HCT116 (cell line): ENCODE measurements around the gene ANKLE1. TPM values are rescaled to one million over a fixed set of nuclear protein-coding genes. Genes with fewer than 3 reads are reported as not detected.

Experiments
- ATAC-seq: fragments of 200-7000 bp; cut with Tn5 transposase; 2 replicates; pipeline ENCODE4 v1.9.1; 2020; ENCODE audit warnings: mild to moderate bottlenecking, moderate library complexity
- BruUV-seq: library from RNA; stranded (reverse); fragments of 400-500 nt; replicated peaks from 2 replicates; lab custom pipeline; 2021; lab: Mats Ljungman, UMichigan
- CTCF ChIA-PET: fragments of 300-600 bp; sonication (Branson Sonifier 250); formaldehyde crosslinking; loops from one replicate; lab custom pipeline; 2021; ENCODE audit warnings: antibody characterized with exemption; lab: Charles Lee
- POLR2A ChIA-PET: fragments of 300-600, 350-600 bp; sonication (Branson Sonifier 250); formaldehyde crosslinking; loops from one replicate; lab custom pipeline; 2021; ENCODE audit warnings: antibody characterized with exemption; lab: Charles Lee
- RAD21 ChIA-PET, 2 experiments: fragments of 300-600 bp; sonication (Branson Sonifier 250); formaldehyde crosslinking; loops; one replicate each; lab custom pipeline; 2023; ENCODE audit warnings: low total read pairs in 2 of 2; ENCODE audit not compliant: uncharacterized antibody in 2 of 2, unreplicated experiment in 2 of 2, low non-redundant PET in 1 of 2; lab: Charles Lee
- DNase-seq: peaks from one replicate; pipeline ENCODE4 v3.0.0-alpha.2; 2010; ENCODE audit warnings: low read depth, low spot score
- H2AFZ ChIP-seq: fragments of 200-600 bp; shearing (Covaris generic), sonication (generic); 2 replicates; pipeline ENCODE4 v1.6.1; 2017; ENCODE audit warnings: low read depth, mixed run types, mixed read lengths, antibody characterized with exemption, low read length; ENCODE audit not compliant: poor library complexity, severe bottlenecking
- H3K27ac ChIP-seq: 2 replicates; pipeline ENCODE4 v1.5.1; 2012; ENCODE audit warnings: low read depth, low read length
- H3K27me3 ChIP-seq: fragments of 200-600 bp; sonication (generic); 2 replicates; pipeline ENCODE4 v1.6.1; 2016; ENCODE audit warnings: mixed run types, low read length, mixed read lengths; ENCODE audit not compliant: insufficient read depth
- H3K36me3 ChIP-seq, 2 experiments: fragments of 200-500 bp in 1 of 2; fragments of 200-600 bp in 1 of 2; sonication (Bioruptor generic) in 1 of 2; sonication (generic) in 1 of 2; 2 replicates each; pipeline versions ENCODE4 v1.5.1 to v1.6.1; 2014 to 2016; ENCODE audit warnings: low read length in 2 of 2, inconsistent platforms in 1 of 2, mixed read lengths in 1 of 2, mixed run types in 1 of 2; ENCODE audit not compliant: insufficient read depth in 2 of 2, control insufficient read depth in 1 of 2
- H3K4me1 ChIP-seq, 2 experiments: fragments of 200-600 bp in 1 of 2; sonication (generic) in 1 of 2; 2 replicates each; pipeline versions ENCODE4 v1.5.1 to v1.6.1; 2012 to 2017; ENCODE audit warnings: low read length in 2 of 2, inconsistent platforms in 1 of 2, mild to moderate bottlenecking in 1 of 2, mixed read lengths in 1 of 2, mixed run types in 1 of 2, moderate library complexity in 1 of 2; ENCODE audit not compliant: insufficient read depth in 2 of 2, control insufficient read depth in 1 of 2
- H3K4me2 ChIP-seq: fragments of 200-600 bp; sonication (generic); 2 replicates; pipeline ENCODE4 v1.6.1; 2017; ENCODE audit warnings: mixed run types, low read length, mixed read lengths
- H3K4me3 ChIP-seq, 2 experiments: fragments of 200-600 bp in 1 of 2; sonication (generic) in 1 of 2; replicated peaks in 1 of 2; 2 replicates each; pipeline ENCODE4 v1.5.1; 2011 to 2016; ENCODE audit warnings: low read length in 2 of 2, control low read depth in 1 of 2, low read depth in 1 of 2, mild to moderate bottlenecking in 1 of 2, mixed read lengths in 1 of 2, mixed run types in 1 of 2
- H3K79me2 ChIP-seq: fragments of 200-600 bp; sonication (generic); 2 replicates; pipeline ENCODE4 v1.6.1; 2017; ENCODE audit warnings: mild to moderate bottlenecking, mixed run types, low read length, moderate library complexity, mixed read lengths; ENCODE audit not compliant: insufficient read depth
- H3K9ac ChIP-seq: fragments of 200-600 bp; sonication (generic); 2 replicates; pipeline ENCODE4 v1.6.1; 2016; ENCODE audit warnings: low read length, mixed read lengths
- H3K9me2 ChIP-seq: fragments of 200-600 bp; sonication (generic), shearing (Covaris generic); 2 replicates; pipeline ENCODE4 v1.6.1; 2017; ENCODE audit warnings: mixed run types, mild to moderate bottlenecking, moderate library complexity; ENCODE audit not compliant: insufficient read depth
- H3K9me3 ChIP-seq, 2 experiments: fragments of 200-500 bp in 1 of 2; fragments of 200-600 bp in 1 of 2; sonication (Bioruptor generic) in 1 of 2; sonication (generic) in 1 of 2; 2 replicates each; pipeline ENCODE4 v1.6.1; 2014 to 2017; ENCODE audit warnings: low read length in 2 of 2, mixed read lengths in 2 of 2, inconsistent platforms in 1 of 2, low read depth in 1 of 2, mild to moderate bottlenecking in 1 of 2, mixed run types in 1 of 2, moderate library complexity in 1 of 2; ENCODE audit not compliant: control insufficient read depth in 1 of 2, insufficient read depth in 1 of 2
- H4K20me1 ChIP-seq: fragments of 200-600 bp; sonication (generic), shearing (Covaris generic); 2 replicates; pipeline ENCODE4 v1.6.1; 2017; ENCODE audit warnings: mixed run types, mild to moderate bottlenecking, moderate library complexity; ENCODE audit not compliant: insufficient read depth
- ELF1 ChIP-seq: IDR thresholded peaks from 2 replicates; pipeline ENCODE4 v1.6.1; 2012; ENCODE audit warnings: low read depth, borderline replicate concordance
- EZH2 ChIP-seq: fragments of 200-600 bp; sonication (generic); IDR thresholded peaks from 2 replicates; pipeline ENCODE4 v1.6.1; 2017; ENCODE audit warnings: antibody characterized with exemption, mixed run types
- FOSL1 ChIP-seq: IDR thresholded peaks from 2 replicates; pipeline ENCODE4 v1.6.1; 2012; ENCODE audit warnings: low read depth
- RAD21 ChIP-seq: IDR thresholded peaks from 2 replicates; pipeline ENCODE4 v1.6.1; 2012; ENCODE audit warnings: low read depth, mild to moderate bottlenecking
- REST ChIP-seq: IDR thresholded peaks from 2 replicates; pipeline ENCODE4 v1.6.1; 2012; ENCODE audit warnings: low read depth
- SRF ChIP-seq: IDR thresholded peaks from 2 replicates; pipeline ENCODE4 v1.6.1; 2012; ENCODE audit warnings: low read depth
- ZBTB33 ChIP-seq: IDR thresholded peaks from 2 replicates; pipeline ENCODE4 v1.6.1; 2011; ENCODE audit warnings: mild to moderate bottlenecking, low read length, moderate library complexity; ENCODE audit not compliant: insufficient replicate concordance; ENCODE audit errors: extremely low read depth
- intact Hi-C: fragments of 100-400 bp; cut with micrococcal nuclease; formaldehyde crosslinking; loops from 2 replicates; pipeline ENCODE4 v1.10.0; 2022
- total RNA-seq: library from RNA; stranded (reverse); gene quantifications from one replicate; pipeline ENCODE4 v1.2.1, GENCODE V29; 2021; ENCODE audit not compliant: unreplicated experiment
- TF ChIP-seq, protein P1 (sequence below): IDR thresholded peaks from 2 replicates; pipeline ENCODE4 v1.6.1; 2012

The ANKLE1 gene
- total RNA-seq, 1 experiment from 2014 or later = 14.8 TPM

DNA sequence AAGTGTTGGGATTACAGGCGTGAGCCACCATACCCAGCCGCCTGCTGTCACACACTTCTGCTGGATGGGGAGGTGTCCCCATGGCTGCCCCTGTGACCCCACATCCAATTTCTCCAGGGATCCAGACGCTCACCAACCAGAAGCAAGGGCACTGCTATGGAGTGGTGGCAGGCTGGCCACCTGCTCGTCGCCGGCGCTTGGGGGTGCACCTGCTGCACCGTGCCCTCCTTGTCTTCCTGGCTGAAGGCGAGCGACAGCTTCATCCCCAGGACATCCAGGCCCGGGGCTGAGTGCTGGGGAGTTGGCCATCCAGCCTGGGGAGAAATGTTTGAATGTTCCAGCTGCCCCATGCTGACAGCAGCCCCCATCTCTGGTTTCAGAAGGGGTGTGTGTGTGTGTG is 4.6 kb downstream of the ANKLE1 start:
- no peaks in the 10 kb centered on the region for H3K27me3 ChIP-seq
- no TSS peak for BruUV-seq
- intact Hi-C loops = no loop called here
- H3K36me3 ChIP-seq = peaks cover 0 to 6% of the 10 kb centered on the region in 2 experiments; a peak in 1 of 4 replicates
- H2AFZ ChIP-seq = no peak overlapping the region
- H3K4me1 ChIP-seq = peaks cover 0 to 40% of the 10 kb centered on the region in 2 experiments; a peak in 2 of 4 replicates
- TF ChIP-seq ELF1 (no peak), RAD21 (no peak), SRF (no peak), REST (no peak), ZBTB33 (no peak), FOSL1 (no peak), EZH2 (no peak)
- TF ChIP-seq, protein P1, sequence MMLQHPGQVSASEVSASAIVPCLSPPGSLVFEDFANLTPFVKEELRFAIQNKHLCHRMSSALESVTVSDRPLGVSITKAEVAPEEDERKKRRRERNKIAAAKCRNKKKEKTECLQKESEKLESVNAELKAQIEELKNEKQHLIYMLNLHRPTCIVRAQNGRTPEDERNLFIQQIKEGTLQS = no peak
- RAD21 ChIA-PET = no interaction called here
- H3K79me2 ChIP-seq = peaks cover 12% of the 10 kb centered on the region; the same call in 1 of the 2 replicates
- H3K9me2 ChIP-seq = no peaks in the 10 kb centered on the region
- POLR2A ChIA-PET = no interaction called here
- CTCF ChIA-PET = interaction anchor here (0.6 kb wide), 1 partner anchor 218 kb away, joined by 3 read pairs; no protein-coding TSS in a partner anchor
- no peak overlapping the region for H3K4me3 ChIP-seq
- ATAC-seq (no peak), DNase-seq (no peak)
- H3K9me3 ChIP-seq = no peaks in the 10 kb centered on the region
- H3K9ac ChIP-seq = no peak overlapping the region
- no peak overlapping the region for H3K27ac ChIP-seq
- no peak overlapping the region for H3K4me2 ChIP-seq
- no peaks in the 10 kb centered on the region for H4K20me1 ChIP-seq
